Liver (tissue), 3 donors: ENCODE results near the gene KCNQ5.

Source experiments
- ATF3 ChIP-seq: IDR thresholded peaks from 2 replicates; pipeline ENCODE4 v1.6.1; 2016; ENCODE audit warnings: antibody characterized with exemption
- CTCF ChIP-seq: fragments of 150-350 bp; IDR thresholded peaks from 2 replicates; pipeline ENCODE4 v1.5.1; 2017; ENCODE audit warnings: improper control_type of control experiment, low read depth, low read length; ENCODE audit not compliant: missing input control
- SP1 ChIP-seq: IDR thresholded peaks from 2 replicates; pipeline ENCODE4 v1.6.1; 2018; ENCODE audit warnings: antibody characterized with exemption, mild to moderate bottlenecking
- ZBTB33 ChIP-seq: IDR thresholded peaks from 2 replicates; pipeline ENCODE4 v1.6.1; 2016; ENCODE audit warnings: antibody characterized with exemption
- donor health status: healthy.
- donor health status: healthy.

GRCh38 chr6:72963946-72964345 lies 342.1 kb downstream of the KCNQ5 start:
- no peak for TF ChIP-seq CTCF
- no peak for TF ChIP-seq ATF3
- no peak for TF ChIP-seq ZBTB33
- no peak for TF ChIP-seq SP1
